ENCODE results near the gene SNX7.

The SNX7 gene

DNA sequence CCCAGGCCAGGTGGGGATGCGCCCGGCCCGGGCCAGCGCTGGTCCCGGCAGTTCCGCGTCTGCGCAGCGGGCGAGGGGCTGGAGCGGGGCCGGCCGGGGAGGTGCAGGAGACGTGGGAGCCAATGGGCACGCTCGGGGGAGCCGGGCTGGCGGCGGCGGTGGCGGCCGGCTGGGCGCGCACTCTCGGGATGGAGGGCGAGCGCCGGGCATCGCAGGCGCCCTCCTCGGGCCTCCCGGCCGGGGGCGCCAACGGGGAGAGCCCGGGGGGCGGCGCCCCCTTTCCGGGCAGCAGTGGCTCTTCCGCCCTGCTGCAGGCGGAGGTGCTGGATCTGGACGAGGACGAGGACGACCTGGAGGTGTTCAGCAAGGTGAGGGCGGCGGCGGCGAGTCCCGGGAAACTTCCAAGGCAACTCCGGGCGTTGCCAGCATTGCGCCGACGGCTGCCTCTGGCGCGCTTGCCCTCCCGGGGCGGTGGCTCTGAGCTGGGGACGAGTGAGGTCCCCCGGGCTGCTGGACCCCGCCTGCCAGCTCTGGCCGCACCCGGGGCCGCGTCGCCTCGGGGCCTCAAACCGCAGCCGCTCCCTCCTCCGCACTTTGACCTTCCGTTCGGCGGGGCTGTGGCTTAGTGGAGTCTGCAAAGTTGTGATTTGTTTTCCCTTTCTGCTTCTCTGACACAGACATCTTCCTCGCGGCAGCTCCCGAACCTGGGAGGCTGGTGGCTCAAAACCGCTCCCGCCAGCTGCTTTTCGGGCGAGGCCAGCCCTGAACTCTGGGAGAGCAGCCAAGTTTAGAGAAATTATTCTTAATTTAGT is at the start of gene SNX7:
Gene SNX7, plus strand, starts transcription at position 178 of the 812 bp plus-strand sequence. Its CDS starts 11 bp downstream, at position 189.
- DNase-seq, result no peak

GRCh38 chr1:98637316-98637715 is 24.2 kb upstream of the SNX7 start:
- DNase-seq, result no peak

- no peak for DNase-seq
Measured at GRCh38 chr1:98638185-98638584, 23.3 kb upstream of the SNX7 start.

DNA sequence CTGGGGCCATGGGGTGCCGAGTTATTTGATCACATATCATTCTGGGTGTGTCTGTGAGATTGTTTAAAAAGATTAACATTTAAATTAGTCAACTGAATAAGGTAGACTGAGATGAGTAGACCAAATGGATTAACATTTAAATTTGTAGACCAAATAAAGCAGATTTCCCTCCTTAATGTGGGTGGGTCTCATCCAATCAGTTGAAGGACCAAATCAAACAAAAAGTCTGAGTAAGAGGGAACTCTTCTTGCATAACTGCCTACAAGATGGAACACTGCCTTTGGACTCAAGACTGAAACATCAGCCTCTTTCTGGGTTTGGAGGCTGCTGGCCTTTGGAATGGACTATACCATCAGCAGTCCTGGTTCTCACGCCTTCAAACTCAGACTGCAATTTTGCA is 17.0 kb upstream of the SNX7 start:
- no peak for DNase-seq

- DNase-seq, result no peak
Measured at GRCh38 chr1:98651116-98651632, 10.3 kb upstream of the SNX7 start.

DNA sequence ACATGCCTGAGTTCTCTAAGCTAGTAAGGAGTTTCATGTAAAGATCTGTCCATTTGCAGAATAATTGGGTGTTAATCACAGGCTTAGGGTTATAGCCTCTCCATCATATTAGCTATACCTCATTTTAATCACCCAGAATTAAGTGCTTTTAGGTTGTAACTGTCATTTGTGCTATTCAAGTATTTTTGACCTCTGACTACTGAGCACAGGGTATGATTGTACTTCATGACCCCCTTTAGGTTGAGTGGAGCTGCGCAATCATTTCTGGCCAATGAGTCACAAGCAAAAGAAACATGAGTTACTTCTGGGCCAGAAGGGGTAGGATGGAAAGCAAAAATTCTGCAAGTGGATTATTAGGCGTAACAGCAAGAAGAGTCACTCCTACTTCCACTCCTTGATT is 8.4 kb upstream of the SNX7 start:
- no peak for DNase-seq

DNA sequence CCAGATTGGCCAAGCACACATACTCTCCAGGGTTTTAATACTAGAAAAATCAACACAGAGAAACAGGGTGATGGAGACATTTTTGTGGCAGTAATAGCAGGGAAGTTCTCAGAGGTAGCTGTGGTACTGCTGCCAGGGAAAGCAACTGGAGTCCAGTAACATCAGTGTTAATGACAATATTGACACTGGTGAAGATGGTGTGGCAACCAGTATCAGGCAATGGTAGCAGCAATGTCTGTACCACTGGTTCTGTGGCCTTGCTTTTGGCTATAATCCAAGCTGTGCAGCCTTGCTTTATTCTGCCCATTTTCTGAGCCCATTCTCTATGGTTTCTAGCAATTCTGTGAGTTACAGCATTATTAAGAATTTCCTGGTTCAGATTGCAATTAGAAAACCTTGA is 1.6 kb upstream of the SNX7 start:
- no peak for DNase-seq

DNA sequence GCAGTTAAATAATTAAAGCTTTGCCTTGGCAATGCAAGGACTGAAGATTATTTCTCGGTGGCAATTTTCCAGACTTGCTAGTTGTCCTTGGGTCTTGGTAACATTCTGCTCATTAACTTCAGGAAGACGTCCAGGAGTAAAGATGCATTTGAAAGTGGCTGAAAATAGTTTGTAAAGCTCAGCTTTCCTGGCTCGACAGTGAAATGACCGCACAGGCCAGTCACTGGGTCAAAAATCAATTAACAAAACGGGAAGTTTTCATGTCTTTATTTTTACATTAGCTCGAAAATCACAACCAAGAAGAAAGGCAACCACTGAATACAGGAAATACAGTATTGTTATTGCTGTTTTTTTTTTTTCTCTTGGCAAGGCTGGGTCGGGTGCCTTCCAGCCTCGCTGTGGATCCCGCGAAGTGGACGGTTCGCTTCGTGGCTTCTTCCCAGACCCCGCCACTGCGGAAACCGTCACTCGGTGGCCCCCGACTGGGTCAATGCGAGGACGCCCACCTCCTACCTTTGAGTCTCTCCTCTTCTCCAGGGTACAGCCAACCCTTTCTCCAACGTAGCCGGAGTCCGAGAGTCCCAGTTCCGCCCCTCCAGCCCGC is 479 bp upstream of the SNX7 start:
- no peak for DNase-seq

- DNase-seq, result no peak
Measured at GRCh38 chr1:98662356-98662670, 792 bp downstream of the SNX7 start.

- no peak for DNase-seq
Measured at GRCh38 chr1:98668733-98669132, 7.2 kb downstream of the SNX7 start.

DNA sequence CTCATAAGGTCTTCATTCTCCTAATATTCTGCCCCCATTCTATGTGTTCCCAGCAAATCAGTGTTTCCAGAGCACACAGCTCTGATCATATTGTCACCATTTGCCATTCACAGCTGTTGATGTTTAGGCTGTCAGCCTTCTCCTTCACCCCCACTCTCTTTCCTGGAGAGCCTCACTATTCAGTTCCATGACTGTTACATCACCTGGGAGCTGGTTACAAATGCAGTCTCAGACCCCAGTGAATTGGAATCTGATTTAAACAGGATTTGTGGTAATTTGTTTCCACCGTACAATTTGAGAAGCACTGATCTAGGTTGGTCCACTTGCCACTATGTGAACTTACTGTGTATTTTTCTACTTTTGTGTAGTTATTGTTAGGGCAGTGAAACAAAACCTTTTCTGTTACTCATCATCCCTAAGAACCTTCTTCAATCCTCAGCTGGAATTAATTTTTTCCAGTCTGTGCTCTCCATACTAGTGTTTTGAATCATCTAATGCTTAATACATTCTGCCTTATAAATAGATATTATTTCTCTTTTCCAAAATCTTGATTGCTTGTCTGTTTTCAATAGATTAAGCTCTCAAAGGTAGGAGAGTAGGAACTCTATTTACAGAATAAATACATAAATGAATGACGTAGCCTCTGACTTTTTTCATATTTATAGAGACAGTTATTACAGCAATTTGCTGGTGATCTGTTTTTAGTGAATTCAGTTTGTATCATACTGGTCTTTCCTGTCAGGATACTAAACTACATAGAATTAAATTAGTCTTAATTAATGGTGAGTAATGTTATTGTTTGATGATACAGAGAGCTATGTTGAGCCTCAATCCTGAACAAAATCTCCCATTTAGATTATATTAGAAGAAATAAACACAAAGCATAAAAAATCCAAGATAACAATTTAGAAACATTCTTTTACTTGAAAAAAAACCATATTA is 8.1 kb downstream of the SNX7 start:
- DNase-seq, result no peak

DNA sequence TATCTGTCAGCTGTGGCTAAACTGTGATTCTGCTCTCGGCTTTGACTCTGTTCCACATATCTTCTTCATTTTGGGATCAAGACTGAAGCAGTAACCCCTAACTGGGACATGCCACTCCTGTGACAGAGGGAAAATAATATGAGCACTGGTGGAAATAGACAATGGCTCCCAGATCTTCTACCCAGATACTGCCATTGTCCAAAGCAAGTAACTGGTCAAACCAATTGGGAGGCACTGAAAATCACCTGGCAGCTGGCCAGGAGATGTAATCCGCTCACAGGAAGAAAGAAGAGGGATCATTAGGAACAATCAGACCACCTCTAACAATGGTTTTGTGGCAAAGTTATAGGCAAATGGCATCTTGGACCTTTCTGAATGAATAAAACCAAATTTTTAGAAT is 10.7 kb downstream of the SNX7 start:
- DNase-seq, result no peak

DNA sequence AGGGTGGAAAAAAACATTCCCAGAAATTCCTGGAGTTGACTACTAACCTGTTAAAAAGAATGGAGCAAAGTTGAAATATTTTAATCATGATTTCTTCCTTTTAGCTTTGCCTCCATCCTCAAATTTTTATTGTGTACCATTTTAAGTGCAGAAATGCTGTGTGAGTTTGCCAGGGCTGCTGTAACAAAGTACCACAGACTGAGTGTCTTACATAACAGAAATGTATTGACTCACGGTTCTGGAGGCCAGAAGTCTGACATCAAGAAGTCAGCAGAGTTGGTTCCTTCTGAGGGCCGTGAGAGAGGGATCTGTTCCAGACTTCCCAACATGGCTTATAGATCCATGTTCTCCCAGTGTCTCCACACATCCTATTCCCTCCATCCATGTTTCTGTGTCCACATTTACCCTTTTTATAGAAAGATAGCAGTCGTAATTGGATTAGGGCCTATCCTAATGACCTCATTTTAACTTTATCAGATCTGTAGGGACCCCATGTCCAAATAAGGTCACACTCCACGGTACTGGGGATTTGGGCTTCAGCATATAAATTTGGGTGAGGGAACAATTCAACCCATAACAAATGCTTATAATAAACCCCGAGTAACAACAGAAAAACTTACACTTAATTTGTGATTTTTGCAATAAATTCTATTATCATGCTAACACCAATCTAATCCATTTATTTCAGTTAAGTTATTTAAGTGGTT is 12.7 kb downstream of the SNX7 start:
- DNase-seq, result no peak

DNA sequence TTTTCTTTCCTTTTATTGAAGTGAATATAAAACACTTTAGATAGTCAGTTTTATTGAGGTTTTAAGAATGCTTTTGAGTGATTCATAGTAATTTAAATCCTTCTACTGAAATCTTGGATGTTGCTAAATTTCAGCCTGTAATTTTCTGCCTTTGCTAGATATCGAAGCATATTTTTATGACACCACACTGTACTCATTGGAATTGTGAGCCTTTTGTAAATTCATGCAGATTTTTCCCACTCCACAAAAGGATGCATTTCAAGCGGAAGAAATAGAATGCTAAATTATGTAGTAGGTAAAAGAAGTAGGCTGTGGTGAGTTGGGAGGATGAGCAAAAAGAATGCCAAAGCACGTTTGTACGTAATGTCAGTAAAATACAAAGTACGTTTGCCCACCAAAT is 13.8 kb downstream of the SNX7 start:
- DNase-seq, result no peak

- DNase-seq, result no peak
Measured at GRCh38 chr1:98677288-98677687, 15.8 kb downstream of the SNX7 start.

- DNase-seq, result no peak
Measured at GRCh38 chr1:98681812-98682211, 20.3 kb downstream of the SNX7 start.

- no peak for DNase-seq
Measured at GRCh38 chr1:98688110-98688739, 26.7 kb downstream of the SNX7 start.

DNA sequence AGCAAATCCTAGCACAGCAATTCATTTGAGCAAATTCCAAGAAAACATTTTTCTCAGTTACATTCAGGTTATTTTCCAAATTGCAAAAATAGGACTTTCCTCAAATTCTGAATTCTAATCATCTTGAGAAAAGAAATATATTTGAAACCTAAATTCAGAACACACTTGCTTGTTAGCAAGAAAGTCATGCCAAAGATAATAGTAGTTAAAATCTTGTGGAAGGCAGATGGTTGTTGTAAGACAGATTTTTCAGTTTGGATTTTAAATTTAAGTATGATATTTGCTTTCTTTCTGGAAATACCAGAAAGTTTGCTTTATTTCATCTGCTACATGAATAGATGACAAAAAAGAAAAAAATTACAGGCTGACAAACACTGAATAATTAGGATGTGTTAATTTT is 29.1 kb downstream of the SNX7 start:
- DNase-seq, result no peak

DNA sequence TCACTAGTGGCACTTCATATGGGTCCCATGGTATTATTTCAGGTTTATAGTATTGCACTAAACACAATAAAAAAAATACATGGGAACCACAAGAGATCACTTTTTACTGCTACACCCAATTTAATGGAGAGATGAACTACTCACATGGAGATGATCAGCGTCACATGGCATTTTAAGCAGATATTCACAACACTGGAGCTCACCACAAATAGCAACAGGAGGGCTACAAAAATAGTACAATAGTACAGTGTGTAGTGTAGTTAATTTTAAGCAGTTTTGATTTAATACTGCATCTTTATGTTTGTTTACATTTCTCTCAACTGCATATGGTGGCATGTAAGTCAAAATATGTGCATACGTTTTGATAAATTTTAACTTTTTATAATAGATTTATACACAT is 31.0 kb downstream of the SNX7 start:
- DNase-seq, result no peak

DNA sequence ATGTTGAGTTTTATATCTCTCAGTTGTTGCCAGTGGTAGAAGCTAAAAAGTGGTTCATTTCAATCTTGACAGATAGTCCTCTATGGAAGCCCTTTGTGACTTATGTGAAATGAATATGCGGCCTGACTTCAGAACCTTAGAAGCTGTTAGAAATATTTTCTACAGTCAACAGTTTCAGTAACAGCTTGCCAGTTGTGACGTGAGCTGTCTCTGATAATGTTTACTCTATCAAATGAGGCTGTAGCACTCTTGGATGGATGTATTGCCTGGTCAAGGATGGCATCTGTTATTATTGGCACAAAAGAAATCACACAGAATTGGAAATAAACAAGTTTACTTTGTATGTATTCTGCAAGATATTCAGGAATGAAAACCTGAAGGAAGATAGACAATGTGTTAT is 31.9 kb downstream of the SNX7 start:
- DNase-seq, result no peak

DNA sequence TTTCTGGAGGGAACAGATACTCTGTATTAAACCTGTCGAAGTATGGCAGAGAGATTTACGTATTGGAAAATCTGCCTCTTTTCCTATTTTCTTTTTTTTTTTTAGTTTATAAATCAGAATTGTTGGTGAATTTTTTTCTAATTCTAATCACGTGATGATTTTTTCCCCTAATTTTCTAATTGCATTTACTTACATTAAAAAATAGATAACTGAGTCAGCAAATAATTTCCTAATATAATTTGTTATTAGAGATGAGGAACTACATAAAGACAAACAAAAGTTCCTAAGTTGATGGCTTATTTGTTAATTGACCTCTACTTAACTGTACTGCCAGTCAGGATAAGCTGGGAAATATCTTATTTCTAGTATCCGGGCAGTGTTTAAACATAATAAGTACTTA is 34.6 kb downstream of the SNX7 start:
- DNase-seq, result no peak

DNA sequence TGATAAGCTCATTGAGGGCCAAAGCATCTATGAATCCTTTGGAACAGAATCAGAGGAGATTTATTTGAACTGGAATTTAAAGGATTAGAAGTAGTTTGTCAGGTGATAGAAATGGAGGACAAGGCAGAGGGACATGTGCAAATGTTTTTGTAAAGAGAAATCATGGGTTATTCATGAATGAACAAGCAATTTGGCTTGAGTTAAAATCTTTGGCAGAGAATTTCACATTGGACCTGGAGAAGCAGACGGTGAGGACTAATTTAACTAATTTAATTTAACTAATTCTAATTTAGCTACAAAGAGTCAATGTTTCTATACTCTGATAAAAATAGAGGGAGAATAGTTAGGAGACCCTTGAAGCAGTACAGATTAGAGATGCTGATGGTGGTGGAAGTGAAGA is 36.3 kb downstream of the SNX7 start:
- DNase-seq, result no peak
